ENCODE results near the gene FGF19. TPM values are rescaled to one million over a fixed set of nuclear protein-coding genes. Genes with fewer than 3 reads are reported as not detected.

Gene FGF19
- total RNA-seq, 2 experiments from 2014 or later = not detected

DNA sequence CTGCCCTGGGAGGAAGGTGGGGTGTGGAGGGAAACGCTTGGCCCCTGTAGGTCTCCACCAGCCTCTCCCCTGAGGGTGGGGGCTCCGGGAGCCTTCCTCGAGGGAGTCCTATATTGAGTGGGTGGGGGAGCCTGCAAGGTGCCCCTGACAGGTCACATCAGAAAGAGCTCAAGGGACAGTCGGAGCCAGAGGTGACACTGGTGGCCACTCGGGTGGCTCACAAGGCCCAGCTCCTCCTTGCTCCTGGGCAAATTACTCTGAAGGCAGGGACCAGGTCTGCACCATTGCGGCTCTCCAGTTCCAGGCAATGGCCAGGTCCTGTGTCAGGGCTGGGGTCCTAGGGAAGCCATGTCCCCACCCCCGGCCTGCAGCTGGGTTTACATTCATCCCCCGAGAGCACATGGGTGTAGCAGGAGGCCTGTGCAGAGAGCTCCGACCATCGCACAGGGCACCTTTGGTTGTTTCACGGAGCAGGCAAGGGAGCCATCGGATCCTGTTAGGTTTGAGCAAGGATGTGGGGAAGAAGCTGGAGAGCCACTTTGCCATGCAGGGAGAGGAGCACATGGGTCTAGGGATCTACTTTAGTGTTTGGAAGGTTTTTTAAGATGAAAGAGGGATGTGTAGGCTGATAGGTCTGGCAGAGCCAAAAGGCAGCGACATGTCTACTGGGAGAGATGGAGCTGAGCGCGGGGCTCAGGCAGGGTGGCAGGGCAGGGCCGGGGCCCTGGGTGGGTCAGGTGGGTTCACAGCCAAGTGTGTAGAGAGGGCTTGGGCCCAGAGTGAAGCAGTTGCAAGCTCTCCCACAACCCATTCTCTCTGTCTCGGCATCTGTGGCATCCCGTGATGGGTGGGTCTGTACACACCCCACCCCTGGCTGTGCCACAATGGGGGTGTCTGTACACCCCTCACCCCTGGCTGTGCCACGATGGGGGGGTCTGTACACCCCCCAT, 48.1 kb downstream of the FGF19 start:
- Mint-ChIP-seq H3K27me3 (ENCODE audit: low read depth) (no peaks in the 10 kb centered on the region), H3K9me3 (ENCODE audit: insufficient read depth) (no peaks in the 10 kb centered on the region), H3K36me3 (ENCODE audit: low read depth) (no peaks in the 10 kb centered on the region), H3K4me3 (no peak overlapping the region), H3K27ac (no peak overlapping the region), H3K4me1 (ENCODE audit: low read depth) (no peaks in the 10 kb centered on the region)
- DNase-seq (no peak), ATAC-seq (no peak)
- ChIA-PET POLR2A (interaction anchor here (0.6 kb wide), 1 partner anchor 1384 kb away, joined by 3 read pairs; the partner anchor contains the start of gene C11orf24), CTCF (interaction anchor here (1.0 to 1.3 kb wide), 3 partner anchors 8 to 363 kb away, joined by 3 to 4 read pairs (median 4); no protein-coding TSS in a partner anchor)

DNA sequence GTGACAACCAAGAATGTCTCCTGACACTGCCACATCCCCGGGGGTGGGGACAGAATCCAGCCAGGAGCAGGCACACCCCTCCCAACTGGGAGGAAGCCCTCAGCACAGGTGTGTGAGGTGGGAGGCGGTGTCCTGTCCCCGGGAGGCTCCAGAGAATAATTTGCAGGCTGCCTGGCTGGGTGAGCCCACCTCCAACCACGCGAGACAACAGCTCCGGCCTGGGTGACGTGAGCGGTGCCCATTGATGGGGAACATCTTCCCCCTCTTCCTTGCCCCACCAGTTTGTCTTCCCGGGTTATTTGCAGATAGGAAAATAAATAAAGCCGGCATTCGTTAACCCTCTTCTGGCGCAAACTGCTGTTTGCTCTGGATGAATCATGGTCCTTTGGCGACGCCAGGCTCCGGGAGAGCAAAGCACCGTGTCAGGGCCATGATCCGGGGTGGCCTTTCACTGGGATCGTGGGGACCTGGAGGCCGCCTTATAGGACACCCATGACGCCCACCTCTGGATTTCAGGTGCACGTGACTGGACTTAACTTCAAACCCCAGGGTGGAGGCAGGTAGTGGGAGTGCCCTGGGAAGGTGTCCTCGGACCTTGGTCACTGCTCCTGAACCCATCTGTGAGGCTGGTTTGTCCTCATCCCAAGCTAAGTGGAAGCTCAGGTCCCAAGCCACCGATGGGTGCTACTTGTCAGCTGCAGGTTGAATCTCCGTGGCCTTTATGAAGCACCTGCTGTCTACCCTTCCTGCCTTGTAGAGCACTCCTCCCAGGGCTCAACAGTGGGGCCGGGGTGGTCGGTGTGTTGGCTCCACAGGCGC, 49.0 kb downstream of the FGF19 start:
- no peak overlapping the region for H3K27ac Mint-ChIP-seq
- CTCF ChIA-PET = interaction anchor here (1.0 to 1.2 kb wide), 2 partner anchors 9 to 362 kb away, joined by 3 to 4 read pairs; no protein-coding TSS in a partner anchor
- H3K36me3 Mint-ChIP-seq (ENCODE audit: low read depth) = no peaks in the 10 kb centered on the region
- POLR2A ChIA-PET = no interaction called here
- H3K27me3 Mint-ChIP-seq (ENCODE audit: low read depth) = no peaks in the 10 kb centered on the region
- no peak for DNase-seq
- H3K4me3 Mint-ChIP-seq = no peak overlapping the region
- no peak for ATAC-seq
- H3K4me1 Mint-ChIP-seq (ENCODE audit: low read depth) = no peaks in the 10 kb centered on the region
- H3K9me3 Mint-ChIP-seq (ENCODE audit: insufficient read depth) = no peaks in the 10 kb centered on the region

DNA sequence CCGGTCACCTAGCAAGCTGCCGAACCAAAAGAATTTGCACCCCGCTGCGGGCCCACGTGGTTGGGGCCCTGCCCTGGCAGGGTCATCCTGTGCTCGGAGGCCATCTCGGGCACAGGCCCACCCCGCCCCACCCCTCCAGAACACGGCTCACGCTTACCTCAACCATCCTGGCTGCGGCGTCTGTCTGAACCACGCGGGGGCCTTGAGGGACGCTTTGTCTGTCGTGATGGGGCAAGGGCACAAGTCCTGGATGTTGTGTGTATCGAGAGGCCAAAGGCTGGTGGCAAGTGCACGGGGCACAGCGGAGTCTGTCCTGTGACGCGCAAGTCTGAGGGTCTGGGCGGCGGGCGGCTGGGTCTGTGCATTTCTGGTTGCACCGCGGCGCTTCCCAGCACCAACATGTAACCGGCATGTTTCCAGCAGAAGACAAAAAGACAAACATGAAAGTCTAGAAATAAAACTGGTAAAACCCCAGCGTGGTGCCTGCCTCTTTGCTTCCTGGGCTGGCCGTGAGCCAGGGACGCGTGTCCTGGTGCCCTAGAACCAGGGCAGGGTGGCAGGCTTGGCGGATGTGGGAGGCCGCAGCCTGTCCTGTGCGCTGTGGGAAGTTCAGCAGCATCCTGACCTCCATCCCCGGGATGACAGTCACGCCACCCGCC, 49.7 kb downstream of the FGF19 start:
- Mint-ChIP-seq H3K4me1 (ENCODE audit: low read depth) (no peaks in the 10 kb centered on the region), H3K36me3 (ENCODE audit: low read depth) (no peaks in the 10 kb centered on the region), H3K27ac (no peak overlapping the region), H3K9me3 (ENCODE audit: insufficient read depth) (no peaks in the 10 kb centered on the region), H3K4me3 (no peak overlapping the region), H3K27me3 (ENCODE audit: low read depth) (no peaks in the 10 kb centered on the region)
- POLR2A ChIA-PET = no interaction called here
- no peak for ATAC-seq
- CTCF ChIA-PET = interaction anchor here (0.9 kb wide), 1 partner anchor 11 kb away, joined by 3 read pairs; no protein-coding TSS in a partner anchor
- no peak for DNase-seq

DNA sequence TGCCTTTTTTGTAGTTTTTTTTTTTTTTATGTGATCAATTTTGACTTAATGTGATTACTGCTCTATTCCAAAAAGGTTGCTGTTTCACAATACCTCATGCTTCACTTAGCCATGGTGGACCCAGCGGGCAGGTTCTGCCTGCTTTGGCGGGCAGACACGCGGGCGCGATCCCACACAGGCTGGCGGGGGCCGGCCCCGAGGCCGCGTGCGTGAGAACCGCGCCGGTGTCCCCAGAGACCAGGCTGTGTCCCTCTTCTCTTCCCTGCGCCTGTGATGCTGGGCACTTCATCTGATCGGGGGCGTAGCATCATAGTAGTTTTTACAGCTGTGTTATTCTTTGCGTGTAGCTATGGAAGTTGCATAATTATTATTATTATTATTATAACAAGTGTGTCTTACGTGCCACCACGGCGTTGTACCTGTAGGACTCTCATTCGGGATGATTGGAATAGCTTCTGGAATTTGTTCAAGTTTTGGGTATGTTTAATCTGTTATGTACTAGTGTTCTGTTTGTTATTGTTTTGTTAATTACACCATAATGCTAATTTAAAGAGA, 50.3 kb downstream of the FGF19 start:
- no peaks in the 10 kb centered on the region for H3K9me3 Mint-ChIP-seq (ENCODE audit: insufficient read depth)
- CTCF ChIA-PET = interaction anchor here (0.9 kb wide), 1 partner anchor 11 kb away, joined by 3 read pairs; no protein-coding TSS in a partner anchor
- POLR2A ChIA-PET = no interaction called here
- ATAC-seq (no peak), DNase-seq (no peak)
- H3K36me3 Mint-ChIP-seq (ENCODE audit: low read depth) = no peaks in the 10 kb centered on the region
- H3K4me3 Mint-ChIP-seq = no peak overlapping the region
- no peak overlapping the region for H3K27ac Mint-ChIP-seq
- no peaks in the 10 kb centered on the region for H3K4me1 Mint-ChIP-seq (ENCODE audit: low read depth)
- no peaks in the 10 kb centered on the region for H3K27me3 Mint-ChIP-seq (ENCODE audit: low read depth)

DNA sequence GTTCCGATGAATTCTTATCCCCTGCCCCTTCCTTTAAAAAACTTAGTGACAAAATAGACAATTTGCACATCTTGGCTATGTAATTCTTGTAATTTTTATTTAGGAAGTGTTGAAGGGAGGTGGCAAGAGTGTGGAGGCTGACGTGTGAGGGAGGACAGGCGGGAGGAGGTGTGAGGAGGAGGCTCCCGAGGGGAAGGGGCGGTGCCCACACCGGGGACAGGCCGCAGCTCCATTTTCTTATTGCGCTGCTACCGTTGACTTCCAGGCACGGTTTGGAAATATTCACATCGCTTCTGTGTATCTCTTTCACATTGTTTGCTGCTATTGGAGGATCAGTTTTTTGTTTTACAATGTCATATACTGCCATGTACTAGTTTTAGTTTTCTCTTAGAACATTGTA, 50.8 kb downstream of the FGF19 start:
- Mint-ChIP-seq H3K36me3 (ENCODE audit: low read depth) (no peaks in the 10 kb centered on the region), H3K27ac (no peak overlapping the region), H3K4me1 (ENCODE audit: low read depth) (no peaks in the 10 kb centered on the region), H3K9me3 (ENCODE audit: insufficient read depth) (no peaks in the 10 kb centered on the region), H3K4me3 (no peak overlapping the region), H3K27me3 (ENCODE audit: low read depth) (no peaks in the 10 kb centered on the region)
- DNase-seq (no peak), ATAC-seq (no peak)
- POLR2A ChIA-PET = no interaction called here
- CTCF ChIA-PET = interaction anchor here (0.9 kb wide), 1 partner anchor 10 kb away, joined by 3 read pairs; no protein-coding TSS in a partner anchor

DNA sequence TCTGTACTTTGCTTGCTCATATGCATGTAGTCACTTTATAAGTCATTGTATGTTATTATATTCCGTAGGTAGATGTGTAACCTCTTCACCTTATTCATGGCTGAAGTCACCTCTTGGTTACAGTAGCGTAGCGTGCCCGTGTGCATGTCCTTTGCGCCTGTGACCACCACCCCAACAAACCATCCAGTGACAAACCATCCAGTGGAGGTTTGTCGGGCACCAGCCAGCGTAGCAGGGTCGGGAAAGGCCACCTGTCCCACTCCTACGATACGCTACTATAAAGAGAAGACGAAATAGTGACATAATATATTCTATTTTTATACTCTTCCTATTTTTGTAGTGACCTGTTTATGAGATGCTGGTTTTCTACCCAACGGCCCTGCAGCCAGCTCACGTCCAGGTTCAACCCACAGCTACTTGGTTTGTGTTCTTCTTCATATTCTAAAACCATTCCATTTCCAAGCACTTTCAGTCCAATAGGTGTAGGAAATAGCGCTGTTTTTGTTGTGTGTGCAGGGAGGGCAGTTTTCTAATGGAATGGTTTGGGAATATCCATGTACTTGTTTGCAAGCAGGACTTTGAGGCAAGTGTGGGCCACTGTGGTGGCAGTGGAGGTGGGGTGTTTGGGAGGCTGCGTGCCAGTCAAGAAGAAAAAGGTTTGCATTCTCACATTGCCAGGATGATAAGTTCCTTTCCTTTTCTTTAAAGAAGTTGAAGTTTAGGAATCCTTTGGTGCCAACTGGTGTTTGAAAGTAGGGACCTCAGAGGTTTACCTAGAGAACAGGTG, 51.8 kb downstream of the FGF19 start:
- CTCF ChIA-PET = no interaction called here
- POLR2A ChIA-PET = no interaction called here
- H3K9me3 Mint-ChIP-seq (ENCODE audit: insufficient read depth) = no peaks in the 10 kb centered on the region
- H3K36me3 Mint-ChIP-seq (ENCODE audit: low read depth) = no peaks in the 10 kb centered on the region
- H3K4me1 Mint-ChIP-seq (ENCODE audit: low read depth) = no peaks in the 10 kb centered on the region
- no peak overlapping the region for H3K4me3 Mint-ChIP-seq
- no peak overlapping the region for H3K27ac Mint-ChIP-seq
- no peak for DNase-seq
- ATAC-seq = no peak
- no peaks in the 10 kb centered on the region for H3K27me3 Mint-ChIP-seq (ENCODE audit: low read depth)

DNA sequence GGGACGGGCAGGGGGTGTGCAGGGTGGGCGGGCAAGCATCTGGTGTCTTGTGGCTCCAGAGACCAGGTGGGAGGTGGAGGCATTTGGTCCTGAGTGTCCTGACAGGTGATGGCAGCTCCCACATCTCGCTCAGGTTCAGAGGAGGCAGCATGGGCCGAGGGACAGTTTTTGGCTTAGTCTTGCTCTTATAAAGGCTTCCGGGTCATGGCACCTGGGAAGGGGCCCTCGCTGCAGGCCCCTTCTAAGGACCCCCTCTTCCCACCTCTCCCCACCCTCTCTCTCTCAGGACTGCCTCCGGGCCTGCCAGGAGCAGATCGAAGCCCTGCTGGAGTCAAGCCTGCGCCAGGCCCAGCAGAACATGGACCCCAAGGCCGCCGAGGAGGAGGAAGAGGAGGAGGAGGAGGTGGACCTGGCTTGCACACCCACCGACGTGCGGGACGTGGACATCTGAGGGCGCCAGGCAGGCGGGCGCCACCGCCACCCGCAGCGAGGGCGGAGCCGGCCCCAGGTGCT, 52.9 kb downstream of the FGF19 start:
- H3K27me3 Mint-ChIP-seq (ENCODE audit: low read depth) = no peaks in the 10 kb centered on the region
- no peak for ATAC-seq
- DNase-seq = no peak
- H3K9me3 Mint-ChIP-seq (ENCODE audit: insufficient read depth) = no peaks in the 10 kb centered on the region
- ChIA-PET POLR2A (no interaction called here), CTCF (no interaction called here)
- no peak overlapping the region for H3K27ac Mint-ChIP-seq
- H3K4me3 Mint-ChIP-seq = no peak overlapping the region
- no peaks in the 10 kb centered on the region for H3K36me3 Mint-ChIP-seq (ENCODE audit: low read depth)
- no peaks in the 10 kb centered on the region for H3K4me1 Mint-ChIP-seq (ENCODE audit: low read depth)

DNA sequence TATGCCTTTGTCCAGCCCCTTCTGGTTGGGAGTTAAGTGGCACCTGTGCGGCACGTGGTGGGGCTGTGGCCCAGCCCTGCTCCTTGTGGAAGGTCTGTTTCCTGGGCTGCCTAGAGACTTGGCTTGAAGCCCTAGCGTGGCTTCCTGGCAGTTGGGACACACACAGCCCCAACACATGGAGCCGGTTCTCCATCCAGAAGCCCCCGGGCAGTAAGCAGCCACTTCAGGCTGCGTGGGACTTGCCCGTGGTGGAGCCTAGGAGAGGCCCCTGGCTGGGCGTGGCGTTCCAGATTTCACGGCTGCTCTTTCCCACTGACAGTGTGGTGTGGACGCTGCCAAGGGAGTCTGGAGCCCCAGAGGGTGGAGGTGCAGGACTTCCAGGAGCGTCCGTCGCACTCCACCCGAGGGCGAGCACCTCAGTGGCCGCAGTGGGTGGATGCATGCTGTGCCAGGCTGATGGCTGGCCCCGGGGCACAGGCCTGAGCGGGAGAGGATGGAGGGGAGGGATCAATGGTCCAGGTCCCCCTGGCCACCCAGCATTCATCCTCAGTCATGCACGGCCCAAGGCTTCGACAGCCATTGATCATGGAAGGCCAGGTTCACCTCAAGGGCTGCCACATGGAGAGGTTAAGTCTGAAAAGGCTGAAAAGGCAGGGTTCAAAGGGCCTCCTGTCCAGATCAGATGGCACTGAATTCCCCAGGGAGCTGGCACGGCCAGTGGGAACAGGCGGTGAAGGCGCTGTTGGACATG, 53.6 kb downstream of the FGF19 start:
- CTCF ChIA-PET = no interaction called here
- no peak for ATAC-seq
- no peaks in the 10 kb centered on the region for H3K9me3 Mint-ChIP-seq (ENCODE audit: insufficient read depth)
- H3K4me3 Mint-ChIP-seq = no peak overlapping the region
- H3K27ac Mint-ChIP-seq = no peak overlapping the region
- H3K27me3 Mint-ChIP-seq (ENCODE audit: low read depth) = no peaks in the 10 kb centered on the region
- POLR2A ChIA-PET = no interaction called here
- no peak for DNase-seq
- H3K4me1 Mint-ChIP-seq (ENCODE audit: low read depth) = no peaks in the 10 kb centered on the region
- H3K36me3 Mint-ChIP-seq (ENCODE audit: low read depth) = no peaks in the 10 kb centered on the region

DNA sequence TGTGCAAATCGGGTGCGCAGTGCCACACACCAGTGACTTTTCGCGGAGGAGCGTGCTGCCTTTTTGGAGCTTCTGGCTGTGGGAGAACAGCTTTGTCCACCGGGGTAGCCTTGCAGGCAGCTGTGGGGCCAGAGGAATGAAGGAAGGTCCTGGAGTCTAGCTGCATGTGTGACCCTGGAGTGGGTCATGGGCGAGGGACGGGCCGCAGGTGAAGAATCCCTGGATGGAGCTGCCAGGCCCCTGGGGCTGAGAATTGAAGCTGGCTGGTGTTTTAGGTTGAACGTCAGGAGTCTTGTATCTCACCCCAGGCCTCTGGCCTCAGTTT, 54.3 kb downstream of the FGF19 start:
- ATAC-seq (no peak), DNase-seq (no peak)
- Mint-ChIP-seq H3K9me3 (ENCODE audit: insufficient read depth) (no peaks in the 10 kb centered on the region), H3K4me1 (ENCODE audit: low read depth) (no peaks in the 10 kb centered on the region), H3K36me3 (ENCODE audit: low read depth) (no peaks in the 10 kb centered on the region), H3K27me3 (ENCODE audit: low read depth) (no peaks in the 10 kb centered on the region), H3K27ac (no peak overlapping the region), H3K4me3 (no peak overlapping the region)
- POLR2A ChIA-PET = no interaction called here
- CTCF ChIA-PET = no interaction called here

DNA sequence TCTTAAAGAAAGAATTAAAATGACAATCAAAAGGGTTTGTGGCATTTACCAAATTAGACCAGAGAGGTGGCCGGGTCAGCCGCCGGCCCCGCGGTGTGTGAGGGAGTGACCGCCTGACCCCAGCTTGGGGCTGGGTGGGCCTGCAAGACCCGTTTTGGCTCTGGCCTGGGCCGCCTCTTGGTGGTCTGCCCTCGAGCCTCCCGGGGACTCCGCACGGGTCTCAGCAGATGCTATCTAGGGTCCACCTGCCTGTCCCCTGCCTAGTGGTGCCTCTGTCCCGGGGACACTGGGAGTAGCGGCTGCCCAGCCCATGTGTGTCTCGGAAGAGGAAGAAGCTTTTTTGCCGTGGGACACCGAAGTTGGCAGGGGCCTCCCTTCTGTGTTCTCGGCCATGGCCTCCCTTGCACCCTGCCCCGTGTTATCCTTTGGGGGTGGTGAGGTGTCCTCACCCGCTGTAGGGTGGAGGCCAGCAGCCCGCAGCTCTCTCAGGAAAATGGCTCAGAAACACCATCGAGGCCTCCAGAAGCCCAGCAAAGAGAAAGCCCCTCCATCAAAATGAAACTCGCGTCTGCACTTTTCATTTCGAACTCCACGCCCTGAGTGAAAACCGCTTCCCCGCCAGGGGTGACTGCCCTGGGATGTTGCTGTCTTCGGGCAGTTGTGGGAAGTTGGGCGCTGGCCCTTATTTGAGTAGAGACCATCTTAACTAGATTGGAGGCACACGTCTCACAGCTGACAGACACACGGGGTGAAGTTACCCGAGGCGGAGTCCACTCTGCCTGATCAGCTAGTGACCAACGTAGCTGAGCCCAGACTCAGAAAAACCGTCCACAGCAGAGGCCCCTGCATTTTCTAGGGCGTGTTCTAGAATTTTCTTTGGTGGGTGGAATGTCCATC, 54.9 kb downstream of the FGF19 start:
- H3K9me3 Mint-ChIP-seq (ENCODE audit: insufficient read depth) = no peaks in the 10 kb centered on the region
- H3K27ac Mint-ChIP-seq = no peak overlapping the region
- no peaks in the 10 kb centered on the region for H3K4me1 Mint-ChIP-seq (ENCODE audit: low read depth)
- POLR2A ChIA-PET = no interaction called here
- no peaks in the 10 kb centered on the region for H3K27me3 Mint-ChIP-seq (ENCODE audit: low read depth)
- no peak for DNase-seq
- CTCF ChIA-PET = no interaction called here
- H3K36me3 Mint-ChIP-seq (ENCODE audit: low read depth) = no peaks in the 10 kb centered on the region
- no peak for ATAC-seq
- no peak overlapping the region for H3K4me3 Mint-ChIP-seq
